C4-2B (cell line): ENCODE data around the gene EXOC6.

Experiments
- CTCF ChIP-seq: fragments of 450-650 bp; conservative IDR thresholded peaks from 2 replicates; pipeline ENCODE4 v1.5.1; 2017; ENCODE audit warnings: mild to moderate bottlenecking
- ZFX ChIP-seq: fragments of 450-650 bp; IDR thresholded peaks from 2 replicates; pipeline ENCODE4 v1.6.1; 2017

GRCh38 chr10:93063977-93064660 is 215.8 kb downstream of the EXOC6 start:
- TF ChIP-seq CTCF (no peak), ZFX (no peak)
